T-helper 2 cell treated with Interferon-gamma antibody and Interleukin-4, amounts not matched to agents 100 ng/mL and 5 ng/mL, for 36 hours (primary cell): ENCODE data around the gene ZNF770. TPM values are rescaled to one million over a fixed set of nuclear protein-coding genes. Genes with fewer than 3 reads are reported as not detected.

ENCODE experiments used
- intact Hi-C: fragments of 100-400 bp; cut with micrococcal nuclease; formaldehyde crosslinking; loops from one replicate; pipeline ENCODE4 v1.15.1; 2023
- total RNA-seq: library from RNA; stranded (reverse); gene quantifications from 2 replicates; pipeline ENCODE4 v1.2.3, GENCODE V29; 2022

ZNF770 gene
- 44.1 and 46.1 TPM in 2 replicates for total RNA-seq

DNA sequence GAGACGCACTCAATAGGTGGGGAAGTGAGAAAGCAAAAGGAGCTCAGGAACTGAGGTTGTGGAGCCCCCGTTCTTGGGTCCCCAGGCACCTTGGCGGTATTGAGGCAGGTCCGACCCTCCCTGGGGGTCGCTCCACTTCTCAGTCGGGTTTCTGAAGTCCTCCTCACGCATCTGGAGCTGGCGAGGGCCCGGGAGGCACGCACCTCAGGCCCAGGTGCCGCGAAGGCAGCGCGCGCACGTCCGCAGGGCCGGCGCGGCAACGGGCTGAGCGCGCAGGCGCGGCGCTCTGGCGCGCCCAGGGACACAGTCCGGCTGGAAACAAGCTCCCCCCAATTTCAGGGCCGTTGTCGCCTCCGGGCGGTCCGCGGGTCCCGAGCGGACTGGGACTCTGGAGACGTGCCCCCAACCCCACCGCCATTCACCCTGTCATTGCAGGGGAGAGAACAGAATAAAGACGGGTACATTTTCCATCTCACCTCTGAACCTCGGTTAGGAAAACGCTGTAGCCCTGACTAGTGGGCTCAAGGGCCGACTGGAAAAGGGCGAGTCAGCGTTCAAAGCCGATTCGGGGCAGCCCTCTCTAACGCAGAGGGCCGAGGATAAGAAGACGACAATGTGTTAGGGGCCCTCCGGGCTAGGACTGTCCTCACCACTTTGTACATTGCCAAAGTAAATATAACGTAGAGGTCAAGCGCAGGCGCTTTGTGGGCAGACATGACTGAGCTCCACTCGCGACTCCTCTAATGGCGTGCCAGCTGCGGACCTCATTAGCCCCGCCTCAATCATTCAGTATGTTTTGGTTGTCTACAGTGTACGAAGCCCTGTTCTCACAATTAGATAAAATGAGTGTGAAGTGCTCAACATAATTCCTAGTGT, at the start of gene ZNF770:
Gene ZNF770 (minus strand): TSS at position 261 of the 876 bp plus-strand sequence. CDS start 4,853 bp downstream, outside the sequence.
- intact Hi-C loops, result loop anchor here (1.0 to 10.0 kb wide), 4 partner anchors 19 to 1587 kb away; partner anchors contain the start of genes AQR, AVEN, CDIN1 and KATNBL1

GRCh38 chr15:35028235-35028984, 40.3 kb upstream of the ZNF770 start:
- intact Hi-C loops, result no loop called here

- intact Hi-C loops, result no loop called here
Observed at GRCh38 chr15:35023804-35024203, 35.7 kb upstream of the ZNF770 start.

DNA sequence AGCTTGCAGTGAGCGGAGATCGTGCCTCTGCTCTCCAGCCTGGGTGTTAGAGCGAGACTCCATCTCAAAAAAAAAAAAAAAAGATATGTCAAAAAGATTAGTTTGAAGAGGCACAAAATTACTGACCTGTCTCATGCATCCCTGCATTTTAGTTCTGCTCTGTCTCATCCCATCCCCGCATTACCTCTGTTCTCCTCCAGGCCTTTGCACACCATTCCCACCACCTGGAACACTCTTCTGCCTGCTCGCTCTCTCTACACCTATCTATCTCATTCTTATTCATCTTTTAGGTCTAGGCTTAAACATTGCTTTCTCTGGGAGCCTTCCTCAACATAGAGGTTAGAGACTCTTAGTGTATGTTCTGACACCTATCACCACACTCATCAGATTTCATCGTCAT, 32.9 kb upstream of the ZNF770 start:
- intact Hi-C loops, result no loop called here

DNA sequence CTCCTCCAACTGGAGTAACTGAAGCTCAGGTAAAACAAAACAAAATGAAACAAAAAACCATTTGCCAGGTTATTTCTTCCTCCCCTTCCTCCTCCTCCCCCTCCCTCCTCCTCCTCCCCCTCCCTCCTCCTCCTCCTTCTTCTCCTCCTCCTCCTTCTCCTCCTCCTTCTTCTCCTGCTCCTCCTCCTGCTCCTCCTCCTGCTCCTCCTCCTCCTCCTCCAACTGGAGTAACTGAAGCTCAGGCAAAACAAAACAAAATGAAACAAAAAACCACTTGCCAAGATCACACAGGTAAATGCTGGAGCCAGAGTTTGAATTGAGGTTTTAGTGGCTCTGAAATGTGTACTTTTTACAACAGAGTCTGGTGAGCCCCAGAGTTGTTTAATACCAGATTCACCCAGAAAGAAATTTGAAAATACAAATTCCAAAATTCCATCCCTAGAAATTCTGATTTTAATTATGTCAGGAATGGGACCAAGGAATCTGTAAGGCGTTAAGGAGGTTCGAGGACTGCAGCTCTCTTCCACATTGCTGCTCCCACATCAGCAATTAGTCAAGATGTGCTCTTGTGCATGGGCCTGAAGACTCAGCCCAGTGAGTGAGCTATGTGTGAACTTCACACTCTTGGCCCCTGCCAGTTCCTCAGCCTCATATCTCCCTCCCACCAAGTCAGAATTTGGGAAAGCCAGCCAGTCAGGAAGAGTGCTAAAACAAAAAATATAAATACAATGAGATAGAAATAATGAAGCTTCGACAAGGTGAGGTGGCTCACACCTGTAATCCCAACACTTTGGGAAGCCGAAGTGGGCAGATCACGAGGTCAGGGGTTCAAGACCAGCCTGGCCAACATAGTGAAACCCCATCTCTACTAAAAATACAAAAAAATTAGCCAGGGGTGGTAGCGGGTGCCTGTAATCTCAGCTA, 31.6 kb upstream of the ZNF770 start:
- intact Hi-C loops, result no loop called here

GRCh38 chr15:35014241-35014640, 26.2 kb upstream of the ZNF770 start:
- intact Hi-C loops, result no loop called here

GRCh38 chr15:35013370-35013769, 25.3 kb upstream of the ZNF770 start:
- intact Hi-C loops, result no loop called here

DNA sequence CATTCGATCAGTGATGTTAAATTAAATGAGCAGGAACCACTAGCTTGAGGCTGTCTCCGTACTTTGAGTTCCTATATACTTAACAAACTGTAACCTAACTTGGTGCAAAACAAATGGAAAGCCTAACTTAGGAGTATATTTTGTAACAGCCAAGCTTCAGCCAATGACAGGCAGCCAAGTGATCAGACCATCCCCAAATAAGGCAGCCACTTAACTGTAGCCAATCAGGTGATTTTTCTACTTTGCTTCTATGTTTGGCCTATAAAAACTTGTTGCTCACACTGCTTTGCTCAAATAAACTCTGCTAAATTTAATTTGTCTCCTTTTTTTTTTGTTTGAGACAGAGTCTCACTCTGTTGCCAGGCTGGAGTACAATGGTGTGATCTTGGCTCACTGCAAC, 19.3 kb upstream of the ZNF770 start:
- intact Hi-C loops, result no loop called here

GRCh38 chr15:35005933-35006332, 17.8 kb upstream of the ZNF770 start:
- intact Hi-C loops, result no loop called here

GRCh38 chr15:35003928-35004327, 15.8 kb upstream of the ZNF770 start:
- intact Hi-C loops, result no loop called here

DNA sequence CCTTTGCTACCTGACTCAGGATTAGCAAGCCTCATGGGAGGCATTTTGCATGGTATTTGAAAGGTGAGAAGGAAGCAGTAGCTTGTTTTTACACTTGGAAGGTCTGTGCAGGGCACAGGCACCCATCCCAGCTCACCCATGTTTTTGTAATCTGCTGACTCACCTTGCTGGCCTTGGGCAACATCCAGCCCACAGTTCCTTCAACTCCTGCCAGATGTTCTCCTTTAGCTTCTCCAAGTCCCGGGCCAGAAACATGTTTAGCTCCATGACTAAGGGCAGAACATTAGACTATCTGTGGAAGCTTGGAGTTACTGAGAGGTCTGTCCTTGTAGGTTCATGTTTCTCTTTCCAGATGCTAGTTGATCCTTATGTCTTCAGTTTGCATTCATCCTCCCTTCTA, 12.4 kb upstream of the ZNF770 start:
- intact Hi-C loops, result no loop called here

GRCh38 chr15:34999906-35000305, 11.8 kb upstream of the ZNF770 start:
- intact Hi-C loops, result no loop called here

- intact Hi-C loops, result no loop called here
Observed at GRCh38 chr15:34994925-34995324, 6.8 kb upstream of the ZNF770 start.

- intact Hi-C loops, result no loop called here
Observed at GRCh38 chr15:34993877-34994276, 5.8 kb upstream of the ZNF770 start.

DNA sequence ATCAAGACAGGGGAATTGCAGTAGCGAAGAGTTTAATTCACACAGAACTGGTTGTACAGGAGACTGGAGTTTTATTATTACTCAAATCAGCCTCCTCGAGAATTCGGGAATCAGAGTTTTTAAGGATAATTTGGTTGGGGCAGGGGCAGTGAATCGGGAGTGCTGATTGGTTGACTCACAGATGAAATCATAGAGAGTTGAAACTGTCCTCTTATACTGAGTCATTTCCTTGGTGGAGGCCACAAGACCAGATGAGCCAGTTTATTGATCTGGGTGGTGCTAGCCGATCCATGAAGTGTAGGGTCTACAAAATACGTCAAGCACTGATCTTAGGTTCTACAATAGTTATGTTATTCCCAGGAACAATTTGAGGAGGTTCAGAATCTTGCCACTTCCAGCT, 5.3 kb upstream of the ZNF770 start:
- intact Hi-C loops, result no loop called here

DNA sequence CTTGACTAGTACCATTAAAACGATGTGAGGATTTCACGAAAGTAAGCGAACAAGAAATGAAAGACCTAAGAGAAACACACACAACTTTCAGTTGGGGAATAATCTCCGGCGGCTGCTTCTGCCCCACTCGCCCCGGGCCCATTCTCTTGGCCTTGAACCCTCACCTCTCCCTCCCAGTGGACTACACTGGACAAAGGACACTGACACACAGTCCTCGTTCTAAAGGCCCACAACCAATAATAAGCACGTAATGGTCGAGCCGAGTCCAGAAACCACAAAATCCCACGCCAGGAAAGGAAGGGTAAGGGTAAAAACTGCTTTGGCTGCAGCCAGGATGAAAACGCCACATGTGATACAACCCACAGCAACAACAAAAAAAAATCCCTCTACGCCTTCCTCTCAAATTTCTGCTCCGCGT, 469 bp downstream of the ZNF770 start:
- intact Hi-C loops, result loop anchor here (1.0 to 10.0 kb wide), 4 partner anchors 18 to 1587 kb away; partner anchors contain the start of genes AQR, AVEN, CDIN1 and KATNBL1

- intact Hi-C loops, result loop anchor here (5.0 to 10.0 kb wide), 3 partner anchors 775 to 1588 kb away; partner anchors contain the start of genes AVEN, CDIN1 and KATNBL1
Observed at GRCh38 chr15:34986771-34987480, 1.2 kb downstream of the ZNF770 start.

- intact Hi-C loops, result loop anchor here (5.0 to 10.0 kb wide), 3 partner anchors 774 to 1588 kb away; partner anchors contain the start of genes AVEN, CDIN1 and KATNBL1
Observed at GRCh38 chr15:34986326-34986725, 1.8 kb downstream of the ZNF770 start.

- intact Hi-C loops, result loop anchor here (5.0 to 10.0 kb wide), 3 partner anchors 773 to 1590 kb away; partner anchors contain the start of genes AVEN, CDIN1 and KATNBL1
Observed at GRCh38 chr15:34984889-34985630, 3.0 kb downstream of the ZNF770 start.
